ENCODE results near the gene RBM20.

RBM20 gene

DNA sequence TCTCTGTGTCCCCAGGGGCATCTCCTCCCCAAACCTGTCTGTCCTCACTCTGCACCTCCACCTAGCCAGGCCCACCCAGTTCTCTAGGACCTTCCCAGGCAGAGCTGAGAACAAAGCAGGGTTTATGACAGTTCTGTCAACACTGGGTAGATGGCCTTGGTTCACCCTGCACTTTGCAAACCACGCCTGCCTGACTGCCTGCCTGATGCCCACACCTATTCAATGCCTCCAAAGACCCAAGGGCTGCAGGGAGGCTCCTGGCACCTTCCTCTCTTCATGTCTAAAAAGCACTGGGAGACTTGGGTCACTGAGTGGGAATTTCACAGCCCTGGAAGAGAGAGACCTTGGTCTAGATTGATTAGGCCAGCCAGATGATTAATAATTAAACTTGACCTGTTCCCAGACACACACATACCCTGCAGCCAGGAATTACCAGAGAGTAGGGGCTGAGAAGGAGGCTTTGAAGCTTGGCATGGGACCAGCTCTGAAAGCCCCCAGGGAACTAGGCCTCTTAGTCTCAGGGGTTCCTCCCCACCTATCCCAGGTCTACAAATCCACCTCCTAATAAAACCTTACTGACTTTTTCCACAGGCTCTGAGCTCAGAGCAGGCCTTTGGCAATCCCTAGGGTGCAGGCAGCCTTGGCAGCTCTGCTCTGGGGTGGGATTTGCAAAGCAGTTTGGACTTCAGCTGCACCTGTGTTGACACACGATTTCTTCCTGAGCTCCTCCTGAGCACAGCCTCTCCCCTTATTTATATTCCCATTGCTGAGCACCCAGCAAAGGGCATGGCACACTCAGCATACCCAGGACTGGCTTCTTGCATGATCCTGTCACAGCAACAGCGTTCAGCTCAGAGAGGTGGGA lies 201.9 kb downstream of the RBM20 start:
- DNase-seq (ENCODE audit: extremely low read depth in 1 of 2, low read depth in 1 of 2): no peak

DNA sequence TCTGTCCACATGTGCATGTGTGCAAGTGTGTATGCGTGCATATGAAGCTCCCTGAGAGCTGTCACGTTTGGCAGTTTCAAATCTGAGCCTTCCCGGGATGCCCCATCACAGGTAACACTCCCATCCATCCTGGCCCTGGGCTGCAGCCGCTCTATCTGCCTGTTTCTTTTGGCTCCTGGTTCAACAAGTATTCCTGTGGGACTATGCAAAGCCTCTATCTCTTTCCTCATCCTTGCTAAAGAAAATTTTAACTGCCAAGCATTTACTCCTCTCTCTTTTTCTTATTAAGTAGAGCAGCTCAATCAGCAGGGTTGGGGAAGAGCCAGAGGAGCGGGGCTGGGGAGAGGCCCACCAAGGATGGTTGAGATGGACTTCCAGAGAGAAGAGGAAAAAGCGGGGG lies 203.2 kb downstream of the RBM20 start:
- no peak for DNase-seq (ENCODE audit: extremely low read depth in 1 of 2, low read depth in 1 of 2)

- no peak for DNase-seq (ENCODE audit: extremely low read depth in 1 of 2, low read depth in 1 of 2)
These were observed 204.0 kb downstream of the RBM20 start for GRCh38 chr10:110848106-110848505.

GRCh38 chr10:110850099-110850498 lies 206.0 kb downstream of the RBM20 start:
- DNase-seq (ENCODE audit: extremely low read depth in 1 of 2, low read depth in 1 of 2): no peak

DNA sequence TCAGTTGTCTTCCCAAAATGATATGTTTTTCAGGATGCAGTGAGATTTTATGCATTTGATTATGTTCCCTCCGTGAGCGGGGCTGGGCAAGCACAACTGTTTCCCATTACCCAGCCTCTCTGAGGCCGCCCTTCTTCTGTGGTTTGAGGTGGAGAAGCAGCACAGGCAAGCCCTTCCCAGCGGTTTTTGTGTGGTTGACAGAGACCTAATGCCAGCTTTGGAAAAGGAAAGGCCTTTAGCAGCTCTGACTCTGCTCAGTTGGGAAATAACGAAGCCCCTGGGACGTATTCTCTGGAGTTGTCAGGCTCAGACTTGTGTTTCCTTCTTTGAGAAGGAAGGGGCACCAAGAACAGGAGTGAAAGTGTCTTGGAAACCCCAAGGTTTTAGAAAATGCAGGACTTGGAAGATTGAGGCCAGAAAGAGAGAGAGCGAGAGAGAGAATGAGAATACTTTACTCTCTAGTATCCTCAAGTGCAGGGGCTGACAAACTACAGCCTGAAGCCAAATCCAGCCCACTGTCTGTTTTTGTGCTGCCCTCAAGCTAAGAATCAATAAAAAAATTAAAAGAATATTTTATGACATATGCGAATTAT lies 207.0 kb downstream of the RBM20 start:
- no peak for DNase-seq (ENCODE audit: extremely low read depth in 1 of 2, low read depth in 1 of 2)

DNA sequence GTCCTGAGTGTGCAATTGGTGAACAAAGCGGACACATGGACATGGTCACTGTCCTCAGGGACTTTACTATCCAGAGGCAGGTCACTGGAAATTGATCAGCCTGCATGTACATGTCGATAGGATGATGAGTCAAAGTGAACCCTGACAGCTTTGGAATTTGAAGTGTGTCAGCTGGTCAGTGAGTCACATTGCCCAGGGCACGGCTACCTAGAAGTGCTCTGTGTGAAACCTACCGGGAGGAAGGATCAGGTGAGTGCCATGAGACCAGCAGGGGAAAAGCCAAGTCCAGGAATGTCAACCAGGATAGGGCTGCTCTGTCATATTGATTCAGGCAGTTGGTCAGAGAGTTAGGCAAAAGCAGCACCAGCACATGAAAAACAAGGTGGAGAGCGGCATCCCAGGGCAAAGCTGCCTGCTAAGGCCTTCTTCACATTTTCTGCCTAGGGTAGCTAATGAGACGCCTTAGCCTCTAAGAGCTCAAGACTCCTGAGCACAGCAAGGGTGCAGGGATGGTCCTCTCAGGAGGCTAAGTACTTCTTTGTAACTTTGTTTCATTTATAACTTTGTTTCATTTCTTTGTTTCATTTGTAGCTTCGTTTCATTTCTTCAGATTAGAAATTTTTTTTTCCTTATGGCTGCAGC lies 208.2 kb downstream of the RBM20 start:
- DNase-seq (ENCODE audit: extremely low read depth in 1 of 2, low read depth in 1 of 2): no peak

GRCh38 chr10:110852947-110853346 lies 208.8 kb downstream of the RBM20 start:
- DNase-seq (ENCODE audit: extremely low read depth in 1 of 2, low read depth in 1 of 2): no peak

DNA sequence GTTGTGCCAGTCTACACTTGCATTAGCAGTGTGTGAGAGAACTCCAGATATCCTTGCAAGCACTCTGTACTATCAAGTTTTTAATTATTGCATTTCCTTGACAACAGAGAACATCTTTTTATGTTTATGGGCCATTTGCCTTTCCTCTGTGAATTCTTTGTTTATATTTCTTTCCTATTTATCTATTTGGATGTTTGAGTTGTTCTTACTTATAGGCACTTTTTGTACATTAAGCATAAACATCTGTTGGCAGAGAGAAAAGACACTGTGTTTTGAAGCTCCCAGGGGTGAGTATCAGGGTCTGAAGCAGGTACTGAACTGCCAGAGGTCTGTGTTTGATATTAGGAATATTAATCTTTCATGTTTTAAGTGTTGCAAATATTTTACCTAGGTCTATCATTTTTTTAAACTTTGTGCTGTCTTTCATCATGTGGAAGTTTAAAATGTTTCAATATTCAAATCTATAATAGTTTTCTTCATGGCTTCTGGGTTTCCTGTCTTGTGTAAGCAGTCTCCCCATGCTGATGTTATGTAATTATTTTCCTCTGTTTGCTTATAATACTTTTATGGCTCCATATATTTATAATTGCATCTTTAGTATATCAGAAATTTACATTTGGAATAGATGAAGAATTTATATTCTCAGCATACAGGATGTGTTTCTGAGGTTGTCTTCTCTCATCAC lies 209.9 kb downstream of the RBM20 start:
- no peak for DNase-seq (ENCODE audit: extremely low read depth in 1 of 2, low read depth in 1 of 2)

GRCh38 chr10:110857265-110858171 lies 213.4 kb downstream of the RBM20 start:
- no peak for DNase-seq (ENCODE audit: extremely low read depth in 1 of 2, low read depth in 1 of 2)

GRCh38 chr10:110858297-110858934 lies 214.3 kb downstream of the RBM20 start:
- no peak for DNase-seq (ENCODE audit: extremely low read depth in 1 of 2, low read depth in 1 of 2)

- DNase-seq (ENCODE audit: extremely low read depth in 1 of 2, low read depth in 1 of 2): no peak
These were observed 215.3 kb downstream of the RBM20 start for GRCh38 chr10:110859206-110859972.

- DNase-seq (ENCODE audit: extremely low read depth in 1 of 2, low read depth in 1 of 2): no peak
These were observed 215.8 kb downstream of the RBM20 start for GRCh38 chr10:110859973-110860376.

- no peak for DNase-seq (ENCODE audit: extremely low read depth in 1 of 2, low read depth in 1 of 2)
These were observed 216.6 kb downstream of the RBM20 start for GRCh38 chr10:110860576-110861241.

GRCh38 chr10:110861476-110861875 lies 217.3 kb downstream of the RBM20 start:
- DNase-seq (ENCODE audit: extremely low read depth in 1 of 2, low read depth in 1 of 2): no peak

DNA sequence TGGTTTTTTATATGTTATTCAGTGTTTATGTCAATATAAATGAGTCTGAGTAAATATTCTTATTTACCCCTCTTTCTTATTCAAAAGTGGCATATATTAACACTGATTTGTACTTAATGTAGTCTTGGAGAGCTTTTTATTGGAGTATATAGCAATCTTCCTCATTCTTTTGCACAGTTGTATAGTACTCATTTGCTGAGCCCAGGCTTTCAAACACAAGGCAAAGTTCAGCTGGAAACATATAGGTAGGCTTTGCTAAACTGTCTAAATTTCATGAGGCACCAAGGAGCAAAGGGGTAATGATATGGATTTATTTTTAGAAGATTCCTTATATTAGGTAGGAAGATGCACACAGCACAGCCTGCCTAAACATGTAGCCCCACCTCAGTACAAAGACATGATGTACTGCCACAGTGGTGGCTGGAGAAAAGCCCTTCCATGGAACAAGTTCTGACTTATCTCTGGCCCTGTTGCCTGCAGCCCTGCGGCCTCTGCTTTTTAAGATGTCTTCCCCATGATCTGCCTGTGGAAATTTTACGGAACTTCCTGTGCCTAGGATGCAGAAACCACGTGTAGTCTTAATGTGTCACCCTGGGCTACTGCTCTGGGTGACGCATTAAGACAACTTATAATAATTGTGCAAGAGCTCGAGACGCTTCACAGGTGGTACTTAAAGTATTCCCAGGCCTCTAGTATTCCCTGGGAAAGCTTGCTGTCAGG lies 218.0 kb downstream of the RBM20 start:
- no peak for DNase-seq (ENCODE audit: extremely low read depth in 1 of 2, low read depth in 1 of 2)

DNA sequence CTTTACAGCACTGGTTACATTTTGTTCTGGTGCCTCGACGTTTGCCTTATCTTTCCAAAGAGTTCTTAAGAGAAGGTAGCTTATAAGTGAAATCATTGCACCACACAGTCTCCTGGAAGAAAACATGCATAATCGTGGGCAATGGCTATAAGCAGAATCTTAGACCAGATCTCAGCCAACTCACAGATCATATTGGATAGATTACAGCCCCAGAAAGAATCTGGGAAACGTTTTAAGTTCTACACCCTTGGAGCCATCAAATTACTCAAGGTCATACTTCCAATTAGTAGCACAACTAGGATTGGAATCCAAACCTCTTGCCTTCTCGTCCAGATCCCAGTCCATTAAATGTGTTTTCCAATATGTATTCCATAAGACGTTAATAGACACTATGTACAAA lies 218.8 kb downstream of the RBM20 start:
- no peak for DNase-seq (ENCODE audit: extremely low read depth in 1 of 2, low read depth in 1 of 2)

DNA sequence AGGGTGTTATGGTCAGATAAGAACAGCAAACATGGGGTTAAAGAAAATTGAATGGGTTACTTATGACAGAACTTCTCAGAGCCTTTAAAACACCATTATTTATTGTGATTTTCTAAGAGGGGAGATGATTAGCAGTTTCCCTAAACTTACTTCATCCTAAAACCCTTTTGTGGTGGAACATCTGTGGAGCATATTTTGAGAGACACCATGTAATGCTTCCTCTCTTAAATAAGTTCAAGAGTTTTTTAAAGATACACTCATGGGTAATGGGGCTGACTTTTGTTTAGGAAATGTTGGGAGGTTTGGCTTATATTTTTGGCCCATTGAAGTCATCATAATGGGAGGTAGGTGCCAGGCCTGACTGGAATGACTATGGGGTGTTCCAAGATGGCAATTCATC lies 219.2 kb downstream of the RBM20 start:
- no peak for DNase-seq (ENCODE audit: extremely low read depth in 1 of 2, low read depth in 1 of 2)

DNA sequence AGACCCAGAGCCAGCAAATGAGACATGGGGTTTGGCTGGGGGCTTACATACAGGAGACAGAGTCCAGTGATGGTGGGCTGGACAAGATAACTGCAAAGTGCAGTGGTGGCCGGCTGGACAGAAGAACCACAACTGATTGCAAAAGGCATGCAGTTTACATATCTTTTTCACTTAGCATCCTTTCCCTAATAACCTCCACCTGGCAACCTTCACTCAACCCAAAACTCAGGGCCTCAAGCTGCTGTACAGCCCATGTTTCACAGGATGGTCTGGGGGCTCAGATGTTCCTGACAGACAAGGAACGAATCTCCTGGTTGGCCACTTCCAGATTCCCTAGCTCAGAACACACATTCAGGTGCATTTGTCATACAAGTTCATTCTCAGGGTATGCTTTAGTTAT lies 219.8 kb downstream of the RBM20 start:
- no peak for DNase-seq (ENCODE audit: extremely low read depth in 1 of 2, low read depth in 1 of 2)
